ENCODE results near the gene CSAD. TPM values are rescaled to one million over a fixed set of nuclear protein-coding genes. Genes with fewer than 3 reads are reported as not detected.

The CSAD gene
- total RNA-seq, 2 donors from 2014 or later, result 16.8 to 19.7 TPM

DNA sequence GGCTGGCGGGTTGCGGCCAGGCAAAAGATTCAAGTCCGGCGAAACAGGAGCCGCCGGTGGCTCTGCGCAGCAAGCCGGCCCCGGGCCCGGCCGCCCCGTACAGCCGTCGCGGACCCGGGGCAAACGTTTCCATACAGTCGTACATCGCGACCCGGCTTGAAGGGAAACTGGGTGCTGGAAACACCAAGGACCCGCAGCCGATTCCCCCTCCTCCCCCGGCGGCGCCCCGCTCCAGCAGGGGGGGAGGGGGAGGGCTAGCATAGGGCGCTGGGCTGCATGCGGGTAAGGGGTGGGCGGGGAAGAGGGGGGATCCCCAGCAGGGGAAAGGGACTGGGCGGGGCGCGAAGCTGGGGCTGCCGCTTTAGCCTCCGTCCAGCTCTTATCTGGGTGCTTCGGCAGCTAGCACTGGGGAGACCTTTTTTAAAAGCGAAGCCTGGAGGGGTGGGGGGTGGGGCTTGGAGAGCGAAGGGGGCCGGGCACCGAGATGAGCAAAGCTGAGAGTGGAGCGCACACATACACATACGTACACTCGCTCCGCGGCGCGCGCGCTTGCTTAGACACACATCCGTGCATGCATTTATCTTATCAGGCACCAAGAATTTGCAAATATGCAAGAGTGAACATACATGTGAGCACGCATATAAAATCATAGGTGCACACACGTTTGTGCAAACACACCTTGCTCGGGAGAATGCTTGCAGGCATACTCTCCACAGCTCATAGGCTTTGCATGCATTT is 39.4 kb upstream of the CSAD start:
- DNase-seq (peak; percentile 73), ATAC-seq (peak; percentile 39 to 47)
- intact Hi-C loops (cut with DNase I), result loop anchor here in 1 of 2 donors (1.0 to 5.0 kb wide), 2 partner anchors 47 to 101 kb away; partner anchors contain the start of genes AAAS and ESPL1

DNA sequence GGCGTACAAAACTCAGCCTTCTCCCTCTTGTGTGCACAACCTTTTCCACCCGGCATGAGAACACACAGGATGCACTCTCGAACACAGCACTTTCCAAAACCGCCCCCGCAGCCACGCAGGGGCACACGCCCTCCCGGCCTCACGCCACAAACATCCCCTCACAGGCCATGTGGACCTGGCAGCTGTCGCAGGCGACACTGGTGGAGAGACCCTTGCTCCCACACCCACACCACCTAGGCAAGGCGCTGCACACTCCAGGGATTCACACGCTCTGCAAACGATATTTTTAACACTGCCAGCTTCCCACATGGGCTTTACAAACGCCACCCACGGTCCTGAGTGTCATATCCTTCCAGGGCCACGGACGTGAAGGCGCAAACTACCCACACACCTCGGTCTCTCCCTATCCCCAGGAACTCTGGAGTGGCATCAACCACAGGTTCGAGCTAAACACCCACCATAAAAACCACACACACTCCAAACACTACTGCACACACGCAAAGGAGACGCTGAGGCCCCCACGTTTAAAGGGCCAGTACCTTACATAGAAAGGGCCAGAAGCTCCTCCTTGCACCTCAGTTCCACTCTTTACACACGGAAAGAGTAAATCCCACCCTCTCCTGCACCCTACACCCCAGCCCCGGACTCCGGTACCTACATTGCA is 38.7 kb upstream of the CSAD start:
- intact Hi-C loops (cut with DNase I), result no loop called here
- ATAC-seq, result no peak
- peak; percentile 63 for DNase-seq

DNA sequence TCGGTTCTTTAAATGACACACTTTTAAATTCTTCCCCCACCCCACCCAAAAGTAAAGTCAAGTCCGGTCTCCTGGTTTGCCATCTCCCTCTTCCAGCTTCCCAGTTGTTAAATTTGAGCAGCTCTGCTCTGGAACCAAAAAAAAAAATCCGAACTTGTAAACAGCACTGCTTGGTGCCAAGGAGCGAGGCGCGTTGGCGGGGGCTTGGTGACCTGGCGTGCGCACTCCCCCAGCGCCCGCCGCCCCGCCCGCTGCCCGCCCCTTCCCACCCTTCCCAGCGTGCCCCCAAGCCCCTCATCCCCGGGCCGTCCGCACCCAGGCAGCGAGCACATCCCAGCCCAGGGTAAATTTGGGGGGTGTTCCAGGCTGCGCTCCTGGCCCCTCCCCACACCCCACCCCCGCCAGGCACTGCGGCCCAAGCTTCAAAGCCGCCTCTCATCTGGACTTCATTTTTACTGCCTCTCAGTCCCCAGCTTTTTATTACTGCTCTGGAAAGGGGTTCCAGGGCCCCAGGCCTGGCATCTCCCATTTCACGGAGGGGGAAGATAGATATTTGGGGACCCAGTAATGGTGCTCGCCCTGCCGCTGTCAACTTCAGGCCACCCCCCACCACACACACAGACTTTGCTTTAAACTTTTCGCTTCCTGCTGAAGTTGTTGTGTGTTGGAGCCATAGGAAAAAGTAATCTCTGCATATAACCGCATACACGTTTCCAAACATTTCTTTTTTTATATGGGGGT is 38.0 kb upstream of the CSAD start:
- DNase-seq (no peak), ATAC-seq (no peak)
- intact Hi-C loops (cut with DNase I), result no loop called here

DNA sequence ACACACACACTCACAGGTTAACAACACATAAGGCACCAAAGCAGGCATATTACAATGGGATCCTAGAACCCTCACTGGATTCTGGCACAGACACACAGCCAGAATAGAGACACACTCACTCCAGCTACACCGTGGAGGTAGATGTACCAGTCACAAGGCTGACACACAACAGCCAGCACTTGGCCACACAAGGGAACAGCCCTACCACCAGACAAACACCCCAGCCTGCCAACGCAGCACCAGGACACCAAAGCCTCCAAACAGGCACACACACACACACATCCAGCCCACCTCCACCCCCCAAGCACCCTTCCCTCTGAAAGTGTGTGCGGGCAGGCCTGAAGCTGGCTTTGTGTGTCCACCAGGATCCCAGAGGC is 37.2 kb upstream of the CSAD start:
- intact Hi-C loops (cut with DNase I), result no loop called here
- ATAC-seq (no peak), DNase-seq (no peak)

DNA sequence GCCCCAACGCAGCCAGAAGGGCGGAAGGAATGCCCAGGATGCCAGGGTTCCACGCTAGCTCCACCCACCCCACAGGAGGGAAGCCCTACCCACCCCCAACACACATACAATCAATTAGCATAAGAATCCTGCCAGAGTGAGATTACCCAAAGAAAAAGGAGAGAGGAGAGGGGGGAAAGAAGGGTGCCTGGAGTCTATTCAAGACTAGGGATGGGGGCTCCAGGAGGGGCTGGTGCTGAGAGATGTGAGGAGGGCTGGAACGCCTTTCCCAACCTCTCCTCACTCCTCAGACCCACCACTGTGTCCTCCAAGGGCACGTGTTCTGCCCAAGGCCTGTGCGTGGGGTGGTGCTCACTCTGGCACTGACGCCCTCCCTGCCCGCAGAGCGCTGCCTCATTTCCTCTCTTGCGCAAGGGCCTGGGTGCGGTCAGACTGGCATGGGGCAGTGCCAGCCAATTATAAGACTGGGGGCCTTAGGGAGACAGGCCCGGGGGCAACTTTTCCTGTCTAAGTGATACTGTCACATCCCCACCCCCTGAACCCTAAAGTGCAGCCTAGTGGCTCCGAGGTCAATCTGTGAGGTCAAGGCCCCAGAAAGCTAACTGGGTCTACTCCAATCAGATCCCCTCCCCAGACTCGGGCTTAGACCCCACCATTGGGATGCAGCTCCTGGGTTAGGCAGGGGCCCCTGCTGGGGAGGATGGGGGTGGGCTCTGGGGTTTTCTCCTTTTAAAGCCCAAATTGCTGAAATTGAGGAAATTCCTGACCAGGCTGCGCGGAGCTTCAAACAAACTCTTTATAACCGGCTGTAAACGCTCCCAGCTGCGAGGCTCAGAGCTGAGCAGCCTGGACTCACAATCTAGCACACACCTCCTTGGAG is 36.6 kb upstream of the CSAD start:
- intact Hi-C loops (cut with DNase I), result no loop called here
- DNase-seq (no peak), ATAC-seq (no peak)

DNA sequence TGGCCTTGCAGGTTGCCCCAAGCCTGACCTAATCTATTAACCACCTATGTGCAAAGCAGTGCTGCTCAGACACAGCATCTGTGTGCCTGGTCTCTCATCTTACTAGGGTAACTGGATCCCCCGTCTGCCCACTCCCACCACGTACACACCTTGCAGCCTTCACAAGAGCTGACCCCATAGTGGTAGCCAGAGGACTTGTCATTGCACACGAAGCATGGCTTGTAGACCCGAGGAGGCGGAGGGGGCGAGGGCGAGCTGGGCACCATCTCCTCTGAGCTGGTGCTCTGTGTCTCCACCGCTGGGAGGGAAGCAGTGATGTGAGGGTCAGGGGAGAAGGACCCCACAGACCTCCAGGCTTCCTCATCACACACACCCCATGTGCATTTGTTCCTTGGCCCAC is 34.8 kb upstream of the CSAD start:
- ATAC-seq, result no peak
- intact Hi-C loops (cut with DNase I), result no loop called here
- no peak for DNase-seq

DNA sequence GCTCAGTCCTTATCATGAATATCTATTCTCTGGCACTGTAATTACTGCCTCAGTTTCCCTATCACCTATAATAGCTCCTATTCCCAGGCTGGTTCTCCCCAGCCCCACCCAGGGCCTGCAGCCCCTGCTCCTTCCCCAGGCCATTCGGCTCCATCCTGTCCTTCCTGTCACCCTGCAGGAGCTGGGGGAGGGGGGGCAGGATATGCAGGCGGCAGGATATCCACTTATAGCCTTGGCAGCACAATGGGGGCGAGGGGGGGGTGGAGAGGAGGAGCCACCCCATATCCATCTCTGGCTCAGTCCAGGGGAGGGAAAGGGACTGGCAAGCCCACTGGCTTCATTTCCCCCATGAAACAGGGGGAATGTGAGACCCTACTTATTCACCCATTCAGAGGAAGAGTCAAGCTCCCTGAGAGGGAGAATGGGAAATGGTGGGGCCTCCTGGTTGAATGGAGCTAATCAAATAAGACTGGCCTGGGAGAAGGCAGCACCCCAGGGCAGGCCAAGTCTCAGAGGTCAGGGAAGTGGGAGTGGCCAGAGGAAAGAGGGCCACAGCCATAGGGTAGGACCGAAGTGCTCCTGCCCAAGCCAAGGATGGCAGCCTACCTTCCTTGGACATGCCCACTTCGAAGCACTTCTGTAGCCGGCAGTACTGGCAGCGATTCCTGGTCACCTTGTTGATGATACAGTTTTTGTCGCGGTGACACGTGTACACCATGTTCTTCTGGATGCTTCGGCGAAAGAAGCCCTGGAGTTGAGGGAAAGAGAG is 34.1 kb upstream of the CSAD start:
- peak; percentile 87 for DNase-seq
- intact Hi-C loops (cut with DNase I), result loop anchor here (5.0 kb wide), 2 partner anchors 37 to 72 kb away; a partner anchor contains a TSS
- ATAC-seq, result peak; percentile 30 to 69

DNA sequence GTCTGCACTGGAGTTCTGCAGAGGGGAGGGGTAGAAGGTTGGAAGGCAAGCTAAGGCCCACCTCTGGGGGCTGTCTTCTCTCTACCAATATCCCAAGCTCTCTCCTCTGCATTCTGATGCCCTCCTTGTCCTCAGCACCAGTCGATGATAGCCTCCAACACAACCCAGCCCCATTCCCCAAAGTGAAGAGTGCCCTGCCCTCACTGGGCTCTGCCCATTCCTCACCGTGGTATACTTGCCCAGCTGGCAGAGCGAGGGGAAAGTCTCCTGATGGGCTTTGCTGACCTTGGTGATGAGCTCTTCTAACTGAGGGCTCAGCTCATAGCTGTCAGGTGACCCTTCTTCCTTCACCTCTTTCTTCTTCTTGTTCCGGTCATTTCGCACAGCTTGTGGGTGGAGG is 33.5 kb upstream of the CSAD start:
- no peak for ATAC-seq
- intact Hi-C loops (cut with DNase I), result loop anchor here (5.0 kb wide), 2 partner anchors 38 to 73 kb away; a partner anchor contains a TSS

DNA sequence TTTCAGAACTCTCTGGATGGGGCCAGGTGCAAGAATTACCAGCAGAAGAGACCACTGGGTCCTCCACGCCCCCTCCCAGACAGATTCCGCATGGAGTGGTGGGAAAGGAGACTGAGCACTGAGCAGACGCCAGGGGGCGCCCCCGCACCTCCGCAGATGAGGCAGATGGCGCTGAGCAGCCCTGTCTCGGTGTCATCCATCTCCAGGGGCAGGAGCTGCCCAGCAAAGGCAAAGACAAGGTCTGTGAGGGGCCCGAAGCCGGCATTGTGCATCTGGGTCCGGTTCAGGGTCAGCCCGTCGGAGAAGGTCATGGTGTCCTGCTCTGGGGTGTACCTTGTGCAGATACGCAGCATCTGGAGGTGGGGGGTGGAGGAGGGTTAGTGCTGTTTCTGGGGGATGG is 32.6 kb upstream of the CSAD start:
- ATAC-seq (peak; percentile 78 to 80), DNase-seq (peak; percentile 91)
- intact Hi-C loops (cut with DNase I), result loop anchor here (1.0 to 5.0 kb wide), 3 partner anchors 39 to 74 kb away; a partner anchor contains a TSS

More for the DNA sequence above, 33.5 kb upstream of the CSAD start:
- DNase-seq, result no peak

DNA sequence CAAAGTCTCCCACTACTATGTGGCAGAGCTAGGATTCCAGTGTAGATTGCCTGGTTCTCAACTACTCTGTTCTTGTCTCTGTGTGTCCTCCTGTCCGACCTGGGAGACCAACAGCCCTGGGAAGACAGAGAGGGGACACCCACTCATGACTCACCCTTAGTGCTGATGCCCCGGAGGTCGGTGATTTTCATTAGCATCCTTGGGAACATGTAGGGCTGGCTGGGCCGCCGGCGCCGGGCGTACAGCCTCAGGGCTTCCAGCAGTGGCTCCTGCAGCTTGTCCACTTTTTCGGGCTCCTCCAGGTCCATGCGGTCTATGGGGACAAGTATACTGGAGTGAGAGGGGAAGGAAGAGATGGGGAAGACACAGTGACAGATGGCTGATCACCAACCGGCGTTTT is 32.2 kb upstream of the CSAD start:
- intact Hi-C loops (cut with DNase I), result loop anchor here (1.0 to 5.0 kb wide), 3 partner anchors 39 to 74 kb away; a partner anchor contains a TSS
- ATAC-seq, result no peak
- DNase-seq, result no peak

DNA sequence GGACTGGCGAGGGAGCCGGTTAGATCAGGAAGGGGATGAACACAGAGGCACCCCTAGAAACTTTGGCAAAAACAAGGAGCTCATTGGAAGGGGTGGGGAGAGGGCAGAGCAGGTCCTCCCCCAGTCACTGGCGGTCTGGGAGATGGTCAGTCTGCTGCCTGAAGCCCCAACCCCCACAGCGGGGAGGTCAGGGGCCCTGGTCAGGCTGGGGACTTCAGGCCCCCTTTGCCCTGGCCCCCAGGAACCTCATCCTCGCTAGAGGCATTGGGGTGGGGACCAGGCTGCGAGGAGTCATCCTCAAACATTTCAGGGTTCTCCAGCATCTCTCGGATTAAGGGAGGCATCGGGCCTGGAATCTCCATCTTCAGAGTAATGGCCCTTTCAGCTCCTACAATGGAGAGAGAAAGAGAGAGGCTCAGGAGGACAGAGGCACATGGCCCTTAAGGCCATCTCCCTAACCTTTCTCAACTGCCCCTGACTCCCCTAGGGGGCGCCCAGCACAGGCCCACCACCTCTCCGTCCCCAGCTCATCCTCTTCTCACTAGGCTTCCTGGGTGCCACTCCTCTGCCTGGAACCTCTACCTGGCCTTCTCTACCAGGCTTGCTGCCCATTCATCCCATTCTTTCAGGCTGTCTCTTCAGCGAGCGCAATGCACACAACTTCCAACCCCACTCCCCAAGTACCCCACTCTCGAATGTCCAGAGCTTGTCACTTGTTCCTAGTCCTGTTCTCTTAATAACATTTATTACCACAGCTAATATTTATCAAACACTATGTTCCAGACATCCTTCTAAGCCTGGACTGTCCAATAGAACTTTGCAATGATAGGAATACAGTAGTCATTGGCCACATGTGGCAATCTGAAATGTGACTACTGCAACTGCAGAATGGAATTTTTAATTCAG is 31.0 kb upstream of the CSAD start:
- intact Hi-C loops (cut with DNase I), result loop anchor here (5.0 kb wide), 2 partner anchors 41 to 76 kb away; a partner anchor contains a TSS
- no peak for ATAC-seq
- no peak for DNase-seq

DNA sequence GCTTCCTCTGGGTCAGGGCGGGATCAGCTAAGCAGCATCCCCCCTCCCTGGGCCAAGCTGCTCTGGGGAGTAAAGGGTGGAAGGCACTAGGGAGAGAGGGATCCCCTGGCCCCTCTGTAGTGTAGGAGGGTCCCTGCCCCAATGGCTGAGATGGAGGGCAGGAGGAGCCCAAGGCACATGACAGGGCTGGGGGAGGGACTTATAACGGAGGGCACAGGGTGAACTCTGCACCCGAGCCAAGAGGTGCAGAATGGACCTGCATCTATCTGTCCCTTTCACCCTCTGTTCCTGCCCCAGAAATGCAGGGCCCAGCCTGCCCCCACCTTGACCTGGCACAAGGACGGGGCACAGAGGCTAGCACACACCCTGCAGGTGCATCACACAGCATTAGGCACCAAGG is 30.1 kb upstream of the CSAD start:
- DNase-seq (no peak), ATAC-seq (no peak)
- intact Hi-C loops (cut with DNase I), result loop anchor here (5.0 kb wide), 2 partner anchors 41 to 76 kb away; a partner anchor contains a TSS

DNA sequence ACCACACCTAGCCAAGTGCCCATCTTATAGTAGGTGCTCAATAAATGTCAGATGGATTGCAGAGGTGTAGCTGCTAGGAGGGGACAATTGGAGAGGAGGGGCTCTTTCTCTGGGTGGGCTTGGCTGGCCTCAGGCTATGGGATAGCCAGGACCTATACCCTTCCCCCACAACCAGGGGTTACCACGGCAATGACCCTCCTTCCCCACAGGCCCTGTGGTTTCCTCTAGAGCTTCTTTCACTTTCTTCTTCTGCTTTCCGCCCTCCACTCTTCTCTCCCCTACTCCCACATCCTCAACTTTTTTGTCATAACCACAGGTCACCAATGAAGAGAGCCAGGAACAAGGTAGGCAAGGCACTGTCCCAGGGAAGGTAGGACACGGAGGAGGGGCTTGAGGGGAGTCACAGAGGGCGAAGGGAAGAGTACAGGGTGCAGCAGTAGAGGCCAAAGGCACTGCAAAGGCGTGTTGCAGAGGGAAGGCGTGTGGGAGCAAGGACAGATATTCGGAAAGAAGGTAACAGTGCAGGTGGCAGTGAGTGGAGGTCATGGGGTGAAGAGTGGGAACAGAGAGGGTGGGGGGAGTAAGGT is 28.2 kb upstream of the CSAD start:
- intact Hi-C loops (cut with DNase I), result no loop called here
- DNase-seq, result no peak
- peak in 1 of 2 donors; percentile 7 for ATAC-seq

DNA sequence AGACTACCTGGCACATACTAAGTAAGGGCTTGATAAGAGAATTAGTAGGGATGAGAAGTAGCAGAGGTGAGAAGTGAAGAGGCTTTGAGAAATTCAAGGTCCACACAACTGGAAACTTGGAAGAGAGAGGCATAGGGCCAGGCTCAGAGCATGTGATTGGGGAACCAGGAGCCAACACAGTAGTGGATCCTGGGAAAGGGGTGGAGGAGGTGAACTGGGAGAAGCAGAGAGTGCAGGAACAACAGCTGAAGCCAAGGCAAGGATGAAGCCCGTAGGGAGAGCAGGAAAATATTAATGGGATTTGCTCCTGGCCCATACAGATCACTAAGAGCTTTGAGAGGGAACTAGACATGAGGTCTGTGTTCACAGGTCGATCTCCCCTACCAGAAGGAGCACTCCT is 27.7 kb upstream of the CSAD start:
- intact Hi-C loops (cut with DNase I), result no loop called here
- no peak for DNase-seq
- ATAC-seq, result peak; percentile 10 to 40

DNA sequence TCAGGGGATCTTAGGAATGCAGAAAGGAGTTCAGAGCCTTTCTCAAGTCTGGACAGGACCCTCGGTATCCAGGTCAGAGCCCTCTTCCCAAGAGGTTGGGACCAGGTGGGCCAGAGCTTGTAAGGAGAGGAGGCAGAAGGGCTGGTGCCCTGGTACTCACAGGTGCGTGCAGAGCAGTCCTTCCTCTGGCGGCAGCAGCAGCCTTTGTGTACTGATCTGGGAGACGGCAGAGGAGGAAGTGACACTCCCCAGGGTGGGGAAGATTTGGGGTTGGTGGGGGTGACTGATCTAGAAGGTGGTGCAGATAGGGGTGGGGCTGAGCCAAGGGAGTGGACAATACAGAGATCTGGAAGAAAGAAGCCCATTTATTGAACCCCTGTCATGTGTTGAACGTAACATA is 26.3 kb upstream of the CSAD start, which contains the start of gene ITGB7:
TSS of gene ITGB7 (minus strand) at position 210 of the 400 bp plus-strand sequence. CDS start 6,808 bp downstream, outside the sequence.
- no peak for DNase-seq
- ATAC-seq, result no peak
- intact Hi-C loops (cut with DNase I), result no loop called here

DNA sequence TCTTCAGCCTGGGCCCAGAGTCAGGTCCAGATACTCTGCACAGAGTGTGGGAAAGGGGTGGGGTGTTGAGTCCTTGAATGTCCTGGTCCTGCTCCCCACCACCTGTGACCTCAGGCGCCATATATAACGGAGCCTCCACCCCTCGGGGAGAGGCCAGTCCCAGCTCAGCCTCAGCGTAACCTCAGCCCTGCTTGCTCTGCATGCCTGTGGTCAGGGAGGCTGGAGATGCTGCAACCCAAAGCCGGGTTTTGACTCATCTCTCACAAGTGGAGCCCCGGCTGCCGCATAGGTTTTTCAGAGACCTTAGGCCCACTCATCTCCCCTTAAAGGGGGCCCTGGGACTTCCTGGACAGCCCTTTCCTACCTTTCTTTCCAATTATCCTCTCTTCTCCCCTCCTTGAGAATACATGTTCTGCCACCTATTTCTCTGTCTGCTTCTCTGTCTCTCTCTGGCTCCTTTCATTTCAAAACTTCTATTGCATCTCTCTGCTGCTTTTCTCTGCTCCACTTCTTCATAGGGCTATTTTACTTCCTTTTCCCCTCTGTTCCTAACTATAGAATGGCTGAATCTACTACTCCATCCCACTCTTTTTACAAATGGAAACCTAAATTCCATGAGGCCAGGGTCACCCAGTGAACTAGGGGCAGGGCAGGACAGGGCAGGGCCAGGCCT is 25.2 kb upstream of the CSAD start:
- no peak for DNase-seq
- intact Hi-C loops (cut with DNase I), result no loop called here
- peak in 1 of 2 donors; percentile 15 for ATAC-seq
